Panc1 (cell line): ENCODE results near the gene MYO18B. TPM values are rescaled to one million over a fixed set of nuclear protein-coding genes. Genes with fewer than 3 reads are reported as not detected.

ENCODE experiments used
- ATAC-seq: fragments of 200-7000 bp; cut with Tn5 transposase; 2 replicates; pipeline ENCODE4 v1.9.1; 2020; ENCODE audit warnings: mild to moderate bottlenecking, moderate library complexity
- BruUV-seq: library from RNA; stranded (reverse); fragments of 400-500 nt; replicated peaks from 2 replicates; lab custom pipeline; 2021; lab: Mats Ljungman, UMichigan
- CTCF ChIA-PET: fragments of 300-600 bp; sonication (Branson Sonifier 250); formaldehyde crosslinking; loops from one replicate; lab custom pipeline; 2022; ENCODE audit warnings: antibody characterized with exemption; lab: Charles Lee
- POLR2A ChIA-PET: fragments of 300-600 bp; sonication (Branson Sonifier 250); formaldehyde crosslinking; loops from one replicate; lab custom pipeline; 2022; ENCODE audit warnings: antibody characterized with exemption; lab: Charles Lee
- DNase-seq: peaks from one replicate; pipeline ENCODE4 v3.0.0-alpha.2; 2010; ENCODE audit warnings: low read depth, low spot score
- H3K27ac ChIP-seq: 2 replicates; pipeline ENCODE4 v1.5.1; 2011; ENCODE audit warnings: mild to moderate bottlenecking, low read length, inconsistent platforms
- H3K27me3 ChIP-seq: fragments of 200-500 bp; sonication (Bioruptor generic); 2 replicates; pipeline ENCODE4 v1.6.0; 2014; ENCODE audit warnings: low read length, inconsistent platforms; ENCODE audit not compliant: control insufficient read depth, insufficient read depth
- H3K36me3 ChIP-seq: fragments of 200-500 bp; sonication (Bioruptor generic); 2 replicates; pipeline ENCODE4 v1.5.1; 2014; ENCODE audit warnings: inconsistent platforms, mild to moderate bottlenecking, low read length, moderate library complexity; ENCODE audit not compliant: control insufficient read depth, insufficient read depth
- H3K4me1 ChIP-seq: 2 replicates; pipeline ENCODE4 v1.5.1; 2011; ENCODE audit warnings: inconsistent platforms, mild to moderate bottlenecking, low read length, moderate library complexity; ENCODE audit not compliant: control insufficient read depth, insufficient read depth
- H3K4me3 ChIP-seq, 2 experiments: 2 replicates each; pipeline ENCODE4 v1.5.1; 2011 to 2012; ENCODE audit warnings: low read depth in 2 of 2, low read length in 2 of 2, mild to moderate bottlenecking in 2 of 2, inconsistent platforms in 1 of 2, moderate library complexity in 1 of 2
- H3K9me3 ChIP-seq: fragments of 200-500 bp; sonication (Bioruptor generic); 2 replicates; pipeline ENCODE4 v1.5.1; 2014; ENCODE audit warnings: low read depth, mild to moderate bottlenecking, inconsistent platforms, low read length, moderate library complexity; ENCODE audit not compliant: control insufficient read depth, insufficient read depth
- CTCF ChIP-seq: fragments of 450-650 bp; IDR thresholded peaks from 2 replicates; pipeline ENCODE4 v1.5.1; 2017; ENCODE audit warnings: mild to moderate bottlenecking
- POLR2AphosphoS5 ChIP-seq: IDR thresholded peaks from 2 replicates; pipeline ENCODE4 v1.6.1; 2012; ENCODE audit warnings: mild to moderate bottlenecking, low read depth, low read length, moderate library complexity
- REST ChIP-seq, 2 experiments: IDR thresholded peaks; 2 replicates each; pipeline ENCODE4 v1.6.1; 2011 to 2012; ENCODE audit warnings: low read depth in 2 of 2, control low read depth in 1 of 2, low read length in 1 of 2, mild to moderate bottlenecking in 1 of 2, moderate library complexity in 1 of 2; ENCODE audit not compliant: insufficient read depth in 1 of 2
- SIN3A ChIP-seq: IDR thresholded peaks from 2 replicates; pipeline ENCODE4 v1.6.1; 2012; ENCODE audit warnings: low read depth, mild to moderate bottlenecking, low read length, moderate library complexity, borderline replicate concordance; ENCODE audit not compliant: insufficient read depth
- TCF7L2 ChIP-seq: IDR thresholded peaks from 2 replicates; pipeline ENCODE4 v1.6.1; 2011; ENCODE audit warnings: mild to moderate bottlenecking, low read depth, low read length, inconsistent platforms
- in situ Hi-C: cut with HindIII; loops from 2 replicates; pipeline ENCODE4 v1.10.0; 2016; ENCODE audit warnings: low sequenced_read_pairs, low pct_unique_long_range_greater_than_20kb
- intact Hi-C: fragments of 100-400 bp; cut with micrococcal nuclease; formaldehyde crosslinking; loops from one replicate; pipeline ENCODE4 v1.10.0; 2022; ENCODE audit not compliant: unreplicated experiment
- total RNA-seq: library from RNA; stranded (reverse); gene quantifications from one replicate; pipeline ENCODE4 v1.2.1, GENCODE V29; 2021; ENCODE audit not compliant: unreplicated experiment

Gene MYO18B
- total RNA-seq, 1 experiment from 2014 or later: not detected

- Histone ChIP-seq H3K27me3 (no peaks in the 10 kb centered on the region), H3K9me3 (no peaks in the 10 kb centered on the region), H3K36me3 (no peaks in the 10 kb centered on the region), H3K4me3 (no peak overlapping the region), H3K4me1 (no peaks in the 10 kb centered on the region), H3K27ac (no peak overlapping the region)
- DNase-seq: no peak
- in situ Hi-C loops: no loop called here
- no peak for TF ChIP-seq REST (IDR thresholded peaks at IDR 0.05; ENCODE audit: insufficient read depth in 1 of 2, low read depth in 2 of 2, low read length in 1 of 2)
- no peak for TF ChIP-seq SIN3A
- TF ChIP-seq POLR2AphosphoS5: no peak
- TF ChIP-seq CTCF: no peak
- TF ChIP-seq TCF7L2: no peak
- BruUV-seq: no TSS peak
- ATAC-seq: no peak
- ChIA-PET CTCF (no interaction called here), POLR2A (no interaction called here)
- intact Hi-C loops: no loop called here
Observed at GRCh38 chr22:25752615-25753214, 10.7 kb downstream of the MYO18B start.

GRCh38 chr22:25753252-25753651, 11.3 kb downstream of the MYO18B start:
- DNase-seq (no peak), ATAC-seq (no peak)
- H3K27me3 ChIP-seq: no peaks in the 10 kb centered on the region
- in situ Hi-C loops (no loop called here), intact Hi-C loops (no loop called here)
- no peak for TF ChIP-seq POLR2AphosphoS5
- TF ChIP-seq TCF7L2: no peak
- TF ChIP-seq CTCF: no peak
- TF ChIP-seq SIN3A: no peak
- no peak for TF ChIP-seq REST (IDR thresholded peaks at IDR 0.05; ENCODE audit: insufficient read depth in 1 of 2, low read depth in 2 of 2, low read length in 1 of 2)
- no peak overlapping the region for H3K27ac ChIP-seq
- POLR2A ChIA-PET: no interaction called here
- BruUV-seq: no TSS peak
- no peaks in the 10 kb centered on the region for H3K9me3 ChIP-seq
- H3K4me3 ChIP-seq: no peak overlapping the region
- no peaks in the 10 kb centered on the region for H3K36me3 ChIP-seq
- H3K4me1 ChIP-seq: no peaks in the 10 kb centered on the region
- CTCF ChIA-PET: no interaction called here
